ENCODE measurements around the gene SORCS2.

Gene SORCS2

GRCh38 chr4:7782783-7783182, 590.4 kb downstream of the SORCS2 start:
- no peak for DNase-seq (ENCODE audit: low spot score)

- no peak for DNase-seq (ENCODE audit: low spot score)
These were observed 591.2 kb downstream of the SORCS2 start for GRCh38 chr4:7783541-7783940.

DNA sequence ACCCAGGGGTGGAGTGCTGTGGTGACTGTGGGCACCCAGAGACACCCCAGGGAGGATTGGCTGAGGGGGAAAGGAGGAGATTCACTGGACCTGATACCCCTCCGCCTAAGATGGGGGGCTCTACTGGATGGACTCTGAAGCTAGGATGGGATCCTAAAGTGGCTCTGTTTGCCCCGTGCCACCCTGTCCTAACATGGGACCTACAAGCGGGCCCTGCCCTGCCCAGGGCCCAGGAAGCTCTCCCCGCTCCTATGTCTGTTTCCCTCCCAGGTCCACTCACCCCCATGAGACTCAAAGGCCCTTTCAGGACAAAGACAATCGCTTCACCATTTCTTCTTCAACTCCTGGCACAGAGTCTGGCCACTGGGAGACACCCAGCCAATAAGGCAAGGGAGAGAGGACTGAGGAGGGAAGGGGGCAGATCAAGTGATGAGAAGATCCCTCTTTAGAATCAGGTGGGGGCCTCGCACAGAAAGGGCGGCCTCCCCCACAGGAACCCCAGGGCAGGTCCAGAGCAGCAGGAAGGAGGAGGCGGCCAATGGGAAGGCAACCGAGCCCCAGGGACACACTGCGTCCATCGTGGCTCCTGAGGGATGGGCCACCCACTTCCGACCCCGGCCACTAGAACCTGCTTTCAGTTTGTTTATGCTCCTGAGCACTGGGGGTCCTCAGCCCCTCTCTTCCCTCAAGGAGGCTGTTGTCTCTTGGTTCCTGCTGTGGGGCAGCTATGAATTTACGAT, 592.0 kb downstream of the SORCS2 start:
- DNase-seq (ENCODE audit: low spot score) = no peak

GRCh38 chr4:7785017-7785416, 592.7 kb downstream of the SORCS2 start:
- DNase-seq (ENCODE audit: low spot score) = no peak

GRCh38 chr4:7786040-7786439, 593.7 kb downstream of the SORCS2 start:
- no peak for DNase-seq (ENCODE audit: low spot score)

GRCh38 chr4:7786517-7786916, 594.2 kb downstream of the SORCS2 start:
- DNase-seq (ENCODE audit: low spot score) = no peak

- no peak for DNase-seq (ENCODE audit: low spot score)
These were observed 594.7 kb downstream of the SORCS2 start for GRCh38 chr4:7787067-7787466.

GRCh38 chr4:7787681-7788141, 595.4 kb downstream of the SORCS2 start:
- no peak for DNase-seq (ENCODE audit: low spot score)

- DNase-seq (ENCODE audit: low spot score) = no peak
These were observed 595.9 kb downstream of the SORCS2 start for GRCh38 chr4:7788193-7788592.

DNA sequence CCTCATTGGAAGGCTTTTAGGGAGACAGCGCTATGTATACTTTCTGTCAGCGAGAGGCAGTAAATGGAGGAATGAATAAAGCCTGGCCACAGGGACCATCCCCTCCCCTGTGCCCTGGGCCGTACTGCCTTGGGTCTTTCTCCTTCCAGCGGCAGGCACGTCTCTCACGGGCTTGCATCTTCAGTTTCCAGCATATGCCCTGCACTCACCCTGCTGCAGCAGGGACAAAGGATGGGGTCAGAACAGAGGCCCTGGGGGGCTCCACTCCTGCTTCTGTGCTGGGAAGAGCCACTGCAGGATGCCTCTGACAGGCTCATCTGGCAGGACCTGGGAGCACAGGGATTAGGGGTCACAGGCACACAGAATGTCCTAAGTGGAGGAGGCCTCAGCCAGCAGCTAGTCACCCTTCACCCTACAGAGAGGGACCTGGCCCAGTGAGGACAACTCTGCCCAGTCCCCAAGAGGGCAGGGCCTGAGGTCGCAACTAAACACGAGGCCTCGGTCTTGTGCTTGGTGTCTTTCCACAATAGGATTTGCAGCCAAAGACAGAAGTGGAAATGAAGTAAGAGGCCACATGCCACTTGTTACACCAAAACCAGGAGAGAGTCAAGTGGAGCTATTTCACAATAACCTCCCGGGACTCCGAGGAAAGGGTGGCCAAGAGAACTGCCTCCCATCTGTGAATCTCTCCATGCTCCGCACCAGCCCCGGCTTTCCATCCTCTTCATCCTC, 596.5 kb downstream of the SORCS2 start:
- DNase-seq (ENCODE audit: low spot score) = no peak

DNA sequence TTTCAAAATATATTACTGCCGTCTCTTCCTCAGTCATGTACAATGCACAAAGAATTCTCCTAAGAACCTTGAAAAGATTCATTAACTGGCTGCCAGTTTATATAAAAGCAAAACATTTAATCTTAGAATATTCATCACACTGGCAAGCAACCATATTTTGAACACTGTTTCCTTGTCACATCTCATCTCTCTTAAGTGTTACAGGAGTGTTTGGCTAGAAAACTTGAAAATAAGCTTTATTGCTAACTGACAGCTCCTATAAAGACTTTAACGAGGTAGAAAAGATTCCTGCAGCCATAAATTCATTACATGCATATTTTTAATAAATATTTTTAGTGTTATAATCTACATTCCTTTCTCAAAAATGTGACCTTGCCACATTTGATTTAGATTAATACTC, 597.7 kb downstream of the SORCS2 start:
- DNase-seq (ENCODE audit: low spot score) = no peak

DNA sequence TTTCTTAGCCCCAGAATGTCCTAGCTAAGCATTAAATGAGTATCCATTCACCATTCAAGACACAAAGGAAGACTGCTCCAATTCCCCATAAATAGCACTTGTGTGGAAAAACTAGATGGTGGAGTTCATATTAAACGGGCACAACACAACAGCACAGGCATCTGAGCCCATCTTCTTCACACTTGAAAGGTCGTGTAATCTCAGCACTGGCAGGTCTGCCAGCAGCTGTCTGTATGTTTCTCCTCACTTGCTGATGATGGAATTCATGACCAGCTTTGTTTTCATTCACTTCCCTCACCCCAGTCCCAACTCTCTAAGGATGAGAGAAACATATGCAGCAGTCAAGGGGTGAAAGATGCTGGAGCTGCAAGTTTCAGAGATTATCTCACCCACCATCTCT, 598.7 kb downstream of the SORCS2 start:
- no peak for DNase-seq (ENCODE audit: low spot score)

Measured in kidney tubule cell (primary cell).